B cell (primary cell): Measurements from ENCODE around the gene GSX1.

Source experiments
- EZH2 ChIP-seq: IDR thresholded peaks from 2 replicates; pipeline ENCODE4 v1.6.1; 2012; ENCODE audit warnings: borderline replicate concordance, low read depth, mild to moderate bottlenecking, moderate library complexity, low read length; ENCODE audit not compliant: insufficient read depth, poor library complexity, severe bottlenecking
- TF ChIP-seq, protein P1 (sequence below): fragments of 200-600 bp; IDR thresholded peaks from one replicate; pipeline ENCODE4 v1.8.0; 2022; ENCODE audit warnings: antibody characterized with exemption, mild to moderate bottlenecking

DNA sequence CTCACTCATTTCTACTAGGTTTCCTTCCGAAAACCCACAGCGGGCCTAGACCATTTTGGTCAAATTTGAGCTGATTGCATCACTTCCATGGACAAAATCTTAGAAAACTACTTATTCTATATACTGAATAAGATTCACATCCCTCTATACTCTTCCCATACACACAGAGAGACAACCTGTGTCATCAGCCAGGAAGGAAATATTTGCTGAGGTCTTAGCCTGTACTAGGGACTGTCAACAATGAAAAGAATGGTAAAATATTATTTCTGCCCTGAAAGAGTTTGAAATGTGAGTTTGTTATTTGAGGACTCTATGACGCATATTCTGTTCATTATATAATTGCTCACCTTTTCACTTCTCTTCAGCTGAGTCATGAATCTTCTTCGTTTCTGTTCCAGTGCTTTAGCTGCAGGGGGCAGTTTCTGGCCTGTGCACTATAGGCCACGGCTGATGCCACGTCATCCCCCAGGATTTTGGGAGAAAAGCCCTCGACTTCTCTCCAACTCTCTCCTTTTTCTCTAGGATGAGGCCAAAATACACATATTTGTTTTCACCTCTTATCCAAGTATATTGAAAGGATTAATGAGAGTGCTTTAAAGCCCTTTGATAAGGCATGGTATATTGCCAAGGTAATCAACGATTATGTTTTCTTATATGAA, 47.7 kb downstream of the GSX1 start:
- TF ChIP-seq, protein P1, sequence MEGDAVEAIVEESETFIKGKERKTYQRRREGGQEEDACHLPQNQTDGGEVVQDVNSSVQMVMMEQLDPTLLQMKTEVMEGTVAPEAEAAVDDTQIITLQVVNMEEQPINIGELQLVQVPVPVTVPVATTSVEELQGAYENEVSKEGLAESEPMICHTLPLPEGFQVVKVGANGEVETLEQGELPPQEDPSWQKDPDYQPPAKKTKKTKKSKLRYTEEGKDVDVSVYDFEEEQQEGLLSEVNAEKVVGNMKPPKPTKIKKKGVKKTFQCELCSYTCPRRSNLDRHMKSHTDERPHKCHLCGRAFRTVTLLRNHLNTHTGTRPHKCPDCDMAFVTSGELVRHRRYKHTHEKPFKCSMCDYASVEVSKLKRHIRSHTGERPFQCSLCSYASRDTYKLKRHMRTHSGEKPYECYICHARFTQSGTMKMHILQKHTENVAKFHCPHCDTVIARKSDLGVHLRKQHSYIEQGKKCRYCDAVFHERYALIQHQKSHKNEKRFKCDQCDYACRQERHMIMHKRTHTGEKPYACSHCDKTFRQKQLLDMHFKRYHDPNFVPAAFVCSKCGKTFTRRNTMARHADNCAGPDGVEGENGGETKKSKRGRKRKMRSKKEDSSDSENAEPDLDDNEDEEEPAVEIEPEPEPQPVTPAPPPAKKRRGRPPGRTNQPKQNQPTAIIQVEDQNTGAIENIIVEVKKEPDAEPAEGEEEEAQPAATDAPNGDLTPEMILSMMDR = no peak
- no peak for TF ChIP-seq EZH2
